GM13976 (cell line): ENCODE results near the gene ABR.
"Not testable (repeated sequence)": the region's sequence is repeated elsewhere in the genome, so short reads cannot be mapped to it uniquely, and the experiment has no call there.

Experiments used
- DNase-seq: peaks from one replicate; pipeline ENCODE4 v3.0.0; 2012; ENCODE audit warnings: low spot score
- CTCF ChIP-seq: IDR thresholded peaks from 2 replicates; pipeline ENCODE4 v1.5.1; 2012; ENCODE audit warnings: borderline replicate concordance, mild to moderate bottlenecking; ENCODE audit not compliant: insufficient read depth; ENCODE audit errors: extremely low read depth, missing control alignments, control extremely low read depth
- in situ Hi-C: fragments of 300-500 bp; cut with MboI; formaldehyde crosslinking; loops from one replicate; pipeline ENCODE4 v1.12.0; 2022; ENCODE audit warnings: low sequenced_read_pairs, mixed read lengths, inconsistent platforms; ENCODE audit not compliant: unreplicated experiment

ABR gene

GRCh38 chr17:1053661-1054360 is 126.0 kb downstream of the ABR start:
- DNase-seq, result no peak
- no peak for TF ChIP-seq CTCF
- in situ Hi-C loops, result no loop called here

GRCh38 chr17:1050996-1051925 is 128.5 kb downstream of the ABR start:
- in situ Hi-C loops, result no loop called here
- TF ChIP-seq CTCF, result no peak
- DNase-seq, result no peak

DNA sequence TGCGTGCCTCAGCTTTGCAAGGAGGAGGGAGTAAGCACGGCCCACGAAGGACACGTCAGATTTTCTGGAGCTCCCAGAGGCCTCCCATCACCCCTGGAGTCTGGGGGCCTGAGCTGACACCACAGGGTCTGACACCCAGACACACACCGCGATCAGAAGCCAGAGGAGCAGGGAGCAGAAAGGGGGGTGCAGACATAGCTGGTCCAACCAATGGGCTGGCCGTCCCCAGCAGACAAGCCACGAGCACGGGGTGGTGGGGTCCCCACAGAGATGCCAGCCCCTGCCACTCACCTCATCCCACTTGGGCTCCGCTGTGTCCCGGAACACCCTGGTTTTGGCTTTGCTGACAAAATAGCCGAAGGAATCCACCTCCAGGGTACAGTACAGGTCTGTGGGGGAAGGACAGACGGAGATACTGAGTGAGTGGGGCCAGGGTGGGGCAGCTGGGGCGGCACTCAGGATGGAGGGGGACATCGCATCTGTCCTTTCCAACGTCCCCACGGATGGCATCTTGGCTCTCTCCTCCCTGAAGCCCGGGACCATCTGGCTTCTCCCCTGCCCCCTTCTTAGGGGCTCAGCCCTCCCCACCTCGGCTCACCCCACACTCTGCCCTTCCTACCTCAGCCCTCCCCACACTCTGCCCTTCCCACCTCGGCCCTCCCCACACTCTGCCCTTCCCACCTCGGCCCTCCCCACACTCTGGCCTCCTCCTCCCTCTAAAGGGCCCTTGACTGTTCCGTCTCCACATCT is 129.4 kb downstream of the ABR start:
- in situ Hi-C loops, result no loop called here
- DNase-seq, result no peak

DNA sequence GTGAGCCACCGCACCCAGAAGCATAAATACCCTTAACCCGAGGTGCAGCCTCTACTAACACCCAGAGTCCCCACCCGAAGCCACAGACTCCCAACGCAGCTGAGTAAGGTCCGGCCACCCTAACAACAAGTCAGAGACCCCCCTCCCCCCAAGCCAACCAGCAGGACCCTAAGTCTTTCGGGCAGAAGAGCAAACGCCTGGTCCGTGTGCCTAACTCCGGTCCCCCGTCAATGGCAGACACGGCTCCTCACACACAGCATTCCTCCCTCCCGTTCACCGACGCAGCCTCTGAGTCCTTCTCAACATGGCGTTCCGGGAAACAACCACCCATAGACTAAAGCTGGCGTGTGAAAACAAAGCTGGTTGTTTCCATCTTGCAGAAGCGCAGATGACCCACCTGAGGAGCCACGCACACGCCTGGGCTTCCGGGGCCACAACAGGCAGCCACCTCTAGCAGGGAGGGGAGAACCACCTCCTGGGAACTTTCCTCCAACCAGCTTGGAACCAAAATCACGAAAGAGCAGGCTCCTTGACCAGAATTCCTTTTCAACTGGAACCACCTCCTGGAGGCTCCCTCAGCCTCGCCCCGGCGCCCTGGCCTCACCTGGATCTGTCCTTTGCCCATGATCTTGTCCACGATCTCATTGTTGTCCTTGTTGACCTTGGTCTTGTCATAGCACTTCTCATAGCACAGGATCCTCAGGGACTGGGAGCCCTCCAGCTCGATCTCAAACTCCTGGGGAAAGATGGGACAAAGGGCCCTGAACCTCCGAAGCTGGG is 130.1 kb downstream of the ABR start:
- in situ Hi-C loops, result no loop called here
- TF ChIP-seq CTCF, result no peak
- no peak for DNase-seq

More for the DNA sequence above, 129.4 kb downstream of the ABR start:
- no peak for TF ChIP-seq CTCF

GRCh38 chr17:1048516-1049115 is 131.2 kb downstream of the ABR start:
- in situ Hi-C loops, DNase-seq: not testable (repeated sequence)

DNA sequence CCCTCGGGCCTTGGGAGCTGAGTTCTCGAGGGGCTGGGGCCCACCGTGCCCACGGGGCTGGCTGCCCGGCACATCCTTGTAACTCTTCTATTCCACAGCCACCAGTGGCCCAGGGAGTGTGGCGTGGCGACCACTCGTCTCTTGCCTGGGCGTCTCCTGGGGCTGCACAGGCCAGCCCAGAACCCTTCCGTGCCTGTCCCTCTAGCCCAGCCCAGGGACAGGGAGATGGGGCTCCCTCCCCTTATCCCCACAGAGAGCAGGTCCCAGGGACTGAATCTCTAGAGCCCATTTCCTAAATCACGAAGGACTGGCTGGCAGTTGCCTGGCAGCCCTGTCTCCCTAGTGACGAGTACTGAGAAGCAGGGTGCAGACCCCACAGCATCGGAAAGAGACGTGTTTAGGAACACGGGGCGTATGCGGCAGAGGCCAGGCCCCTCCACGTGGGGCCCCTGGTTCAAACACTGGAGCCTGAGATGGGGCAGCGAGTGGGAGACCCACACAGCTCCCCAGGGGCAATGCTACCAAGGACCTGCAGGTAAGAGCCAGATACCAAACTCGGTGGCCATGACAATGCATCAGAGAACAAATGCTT is 131.8 kb downstream of the ABR start:
- in situ Hi-C loops, result no loop called here
- DNase-seq, result no peak

More for the DNA sequence above, 131.8 kb downstream of the ABR start:
- TF ChIP-seq CTCF, result no peak
